Measurements from ENCODE around the gene ANO2.
A peak's percentile ranks its signal among the peaks of the same experiment; 100 is the strongest.

The ANO2 gene

DNA sequence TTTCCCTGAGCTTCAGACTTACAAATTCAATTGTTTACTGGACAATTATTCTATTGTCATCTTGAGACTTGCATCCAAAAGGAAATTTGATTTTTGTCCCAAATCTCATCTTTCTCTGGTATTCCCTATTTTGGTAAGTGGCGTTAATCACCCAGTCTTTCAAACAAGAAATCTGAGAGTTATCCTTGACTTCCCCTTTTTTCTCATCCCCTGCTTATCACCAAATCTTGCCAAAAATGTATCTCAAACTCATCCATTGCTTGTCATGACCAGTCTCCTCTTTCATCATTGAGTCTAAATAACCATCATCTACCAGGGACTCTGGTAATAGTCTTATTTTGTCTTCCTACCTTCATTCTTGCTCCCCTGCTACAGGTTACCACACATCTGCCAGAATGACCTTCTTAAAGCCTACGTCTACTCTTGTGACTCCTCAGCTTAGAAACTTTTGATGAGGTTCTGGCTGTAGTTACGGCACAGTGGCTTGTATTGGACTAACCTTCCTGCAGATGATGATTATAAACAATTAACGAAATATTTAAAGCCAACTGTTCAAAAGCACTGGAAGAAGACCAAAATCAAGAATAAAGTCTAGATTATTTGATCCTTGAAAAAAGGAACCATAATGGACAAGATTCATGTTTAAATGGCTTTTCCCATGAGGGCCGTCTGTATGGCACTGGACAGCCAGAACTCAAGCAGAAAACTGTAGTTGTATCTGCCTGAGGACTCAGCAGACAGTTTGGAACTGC is 9.0 kb upstream of the ANO2 start:
- TF ChIP-seq, protein P1, sequence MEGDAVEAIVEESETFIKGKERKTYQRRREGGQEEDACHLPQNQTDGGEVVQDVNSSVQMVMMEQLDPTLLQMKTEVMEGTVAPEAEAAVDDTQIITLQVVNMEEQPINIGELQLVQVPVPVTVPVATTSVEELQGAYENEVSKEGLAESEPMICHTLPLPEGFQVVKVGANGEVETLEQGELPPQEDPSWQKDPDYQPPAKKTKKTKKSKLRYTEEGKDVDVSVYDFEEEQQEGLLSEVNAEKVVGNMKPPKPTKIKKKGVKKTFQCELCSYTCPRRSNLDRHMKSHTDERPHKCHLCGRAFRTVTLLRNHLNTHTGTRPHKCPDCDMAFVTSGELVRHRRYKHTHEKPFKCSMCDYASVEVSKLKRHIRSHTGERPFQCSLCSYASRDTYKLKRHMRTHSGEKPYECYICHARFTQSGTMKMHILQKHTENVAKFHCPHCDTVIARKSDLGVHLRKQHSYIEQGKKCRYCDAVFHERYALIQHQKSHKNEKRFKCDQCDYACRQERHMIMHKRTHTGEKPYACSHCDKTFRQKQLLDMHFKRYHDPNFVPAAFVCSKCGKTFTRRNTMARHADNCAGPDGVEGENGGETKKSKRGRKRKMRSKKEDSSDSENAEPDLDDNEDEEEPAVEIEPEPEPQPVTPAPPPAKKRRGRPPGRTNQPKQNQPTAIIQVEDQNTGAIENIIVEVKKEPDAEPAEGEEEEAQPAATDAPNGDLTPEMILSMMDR (IDR thresholded peaks at IDR 0.05; ENCODE audit: control insufficient read depth, insufficient read depth, low read depth, low read length, missing control alignments): no peak
- DNase-seq (ENCODE audit: low read depth): no peak
- H3K4me3 ChIP-seq (ENCODE audit: control insufficient read depth, low read depth, low read length): no peak overlapping the region

DNA sequence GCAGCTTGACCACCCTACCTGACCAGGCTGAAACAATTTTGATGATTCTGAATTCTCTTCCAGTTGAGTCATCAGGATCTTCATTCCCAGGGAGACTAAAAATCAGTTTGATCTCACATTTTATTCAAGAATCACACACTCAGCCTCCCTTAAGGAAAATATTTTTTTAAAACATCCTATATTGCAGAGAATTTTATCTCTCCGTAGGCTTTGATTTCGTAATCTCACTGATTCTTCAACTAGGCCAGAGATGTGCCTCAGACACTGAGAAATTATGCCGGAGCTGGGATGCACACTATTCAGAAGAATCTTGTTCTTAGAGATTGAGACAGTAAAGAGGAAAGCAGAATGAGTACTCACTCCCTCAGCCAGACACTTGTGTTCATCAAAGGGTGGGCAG is 7.0 kb upstream of the ANO2 start:
- DNase-seq (ENCODE audit: low read depth): no peak
- H3K4me3 ChIP-seq (ENCODE audit: control insufficient read depth, low read depth, low read length): no peak overlapping the region
- TF ChIP-seq, protein P1 (IDR thresholded peaks at IDR 0.05; ENCODE audit: control insufficient read depth, insufficient read depth, low read depth, low read length, missing control alignments): no peak

GRCh38 chr12:5948696-5949095 is 3.6 kb upstream of the ANO2 start:
- H3K4me3 ChIP-seq (ENCODE audit: control insufficient read depth, low read depth, low read length): no peak overlapping the region
- TF ChIP-seq, protein P1 (IDR thresholded peaks at IDR 0.05; ENCODE audit: control insufficient read depth, insufficient read depth, low read depth, low read length, missing control alignments): no peak
- no peak for DNase-seq (ENCODE audit: low read depth)

DNA sequence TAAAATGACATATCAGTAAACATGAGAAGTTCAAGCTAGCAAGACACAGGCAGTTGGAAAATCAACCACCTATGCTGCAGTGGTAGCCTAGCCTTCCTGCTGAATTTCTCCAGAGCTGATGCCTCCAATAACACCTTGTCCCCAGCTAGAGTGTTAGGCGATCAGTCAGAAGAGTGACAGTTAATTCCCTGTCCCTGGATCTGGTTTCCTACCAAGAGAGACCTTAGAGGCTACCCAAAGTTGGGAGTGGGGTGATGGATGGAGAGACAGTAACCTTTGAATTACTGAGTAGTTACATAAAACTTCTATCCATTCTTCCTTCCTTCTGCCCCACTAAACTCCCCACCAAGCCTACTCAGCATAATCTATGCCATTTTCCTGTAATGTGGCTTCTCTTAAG is 1.9 kb upstream of the ANO2 start:
- no peak for DNase-seq (ENCODE audit: low read depth)
- TF ChIP-seq, protein P1 (IDR thresholded peaks at IDR 0.05; ENCODE audit: control insufficient read depth, insufficient read depth, low read depth, low read length, missing control alignments): no peak
- H3K4me3 ChIP-seq (ENCODE audit: control insufficient read depth, low read depth, low read length): no peak overlapping the region

GRCh38 chr12:5946388-5946787 is 1.3 kb upstream of the ANO2 start:
- no peak overlapping the region for H3K4me3 ChIP-seq (ENCODE audit: control insufficient read depth, low read depth, low read length)
- DNase-seq (ENCODE audit: low read depth): no peak
- TF ChIP-seq, protein P1 (IDR thresholded peaks at IDR 0.05; ENCODE audit: control insufficient read depth, insufficient read depth, low read depth, low read length, missing control alignments): no peak

DNA sequence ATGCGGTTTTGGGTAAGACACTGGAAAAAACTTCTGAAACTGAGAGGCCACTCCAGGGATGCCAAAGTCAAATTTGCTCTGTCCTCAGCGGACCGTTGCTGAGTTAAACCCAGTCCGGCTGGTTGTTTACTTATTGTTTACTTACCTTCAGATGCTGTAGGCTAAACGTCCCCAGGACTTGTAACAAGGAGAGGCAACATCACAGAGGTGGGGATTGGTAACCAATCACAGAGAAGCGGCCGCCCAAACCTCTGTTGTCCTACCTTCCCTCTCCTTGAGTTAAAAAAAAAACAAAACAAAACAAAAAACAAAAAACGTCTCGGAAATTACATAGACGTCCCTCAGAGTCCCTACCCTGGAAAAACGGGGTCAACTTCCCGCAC is 380 bp downstream of the ANO2 start:
- TF ChIP-seq, protein P1 (IDR thresholded peaks at IDR 0.05; ENCODE audit: control insufficient read depth, insufficient read depth, low read depth, low read length, missing control alignments): no peak
- no peak for DNase-seq (ENCODE audit: low read depth)
- peak overlapping the region; percentile 31 for H3K4me3 ChIP-seq (ENCODE audit: control insufficient read depth, low read depth, low read length)
